ENCODE results near the gene OR2L2. TPM values are rescaled to one million over a fixed set of nuclear protein-coding genes. Genes with fewer than 3 reads are reported as not detected.

The OR2L2 gene
- total RNA-seq, 2 donors from 2014 or later = not detected

- no peak within 1 kb of the TSS for H3K4me3 ChIP-seq
- H3K36me3 ChIP-seq = no peaks in the 10 kb centered on the region
- H3K27me3 ChIP-seq = no peaks in the 10 kb centered on the region
- no peak within 1 kb of the TSS for H3K27ac ChIP-seq
- no peaks in the 10 kb centered on the region for H3K4me1 ChIP-seq
- DNase-seq (ENCODE audit: low spot score) = no peak
- no peak for TF ChIP-seq CTCF (IDR thresholded peaks at IDR 0.05)
- peaks cover 0 to 24% of the 10 kb centered on the region in 2 donors for H3K9me3 ChIP-seq
Measured at GRCh38 chr1:248013229-248013710, 16.6 kb upstream of the OR2L2 start, which contains the start of gene OR2L5. TSS of gene OR2L5 (plus strand) at chr1:248013660. CDS start at chr1:248021948, 8,288 bp downstream.

- H3K4me1 ChIP-seq = no peaks in the 10 kb centered on the region
- TF ChIP-seq CTCF (IDR thresholded peaks at IDR 0.05) = no peak
Measured at GRCh38 chr1:248015803-248016202, 14.1 kb upstream of the OR2L2 start.

GRCh38 chr1:248045209-248045608 lies 15.3 kb downstream of the OR2L2 start:
- H3K27me3 ChIP-seq = no peaks in the 10 kb centered on the region
- H3K36me3 ChIP-seq = no peaks in the 10 kb centered on the region
- no peaks in the 10 kb centered on the region for H3K9me3 ChIP-seq
- H3K4me1 ChIP-seq = no peaks in the 10 kb centered on the region
- H3K4me3 ChIP-seq = no peak overlapping the region
- H3K27ac ChIP-seq = no peak overlapping the region
- TF ChIP-seq CTCF (IDR thresholded peaks at IDR 0.05) = no peak
- no peak for DNase-seq (ENCODE audit: low spot score)

More at GRCh38 chr1:248015803-248016202, 14.1 kb upstream of the OR2L2 start:
- Histone ChIP-seq H3K36me3 (no peaks in the 10 kb centered on the region), H3K9me3 (peaks cover 0 to 11% of the 10 kb centered on the region in 2 donors), H3K4me3 (no peak overlapping the region), H3K27ac (no peak overlapping the region), H3K27me3 (no peaks in the 10 kb centered on the region)
- no peak for DNase-seq (ENCODE audit: low spot score)

GRCh38 chr1:248046536-248046935 lies 16.7 kb downstream of the OR2L2 start, which contains the start of gene OR2L3:
TSS of gene OR2L3 (plus strand) at chr1:248046836. CDS start at chr1:248060682, 13,846 bp downstream.
- Histone ChIP-seq H3K4me3 (no peak within 1 kb of the TSS), H3K27me3 (no peaks in the 10 kb centered on the region), H3K4me1 (no peaks in the 10 kb centered on the region), H3K27ac (no peak within 1 kb of the TSS), H3K9me3 (no peaks in the 10 kb centered on the region), H3K36me3 (no peaks in the 10 kb centered on the region)
- no peak for TF ChIP-seq CTCF (IDR thresholded peaks at IDR 0.05)
- no peak for DNase-seq (ENCODE audit: low spot score)

GRCh38 chr1:248047008-248047407 lies 17.1 kb downstream of the OR2L2 start:
- H3K9me3 ChIP-seq = no peaks in the 10 kb centered on the region
- TF ChIP-seq CTCF (IDR thresholded peaks at IDR 0.05) = no peak
- no peak for DNase-seq (ENCODE audit: low spot score)
- H3K27ac ChIP-seq = no peak overlapping the region
- no peaks in the 10 kb centered on the region for H3K27me3 ChIP-seq
- H3K4me3 ChIP-seq = no peak overlapping the region
- H3K4me1 ChIP-seq = no peaks in the 10 kb centered on the region
- H3K36me3 ChIP-seq = no peaks in the 10 kb centered on the region

- Histone ChIP-seq H3K27me3 (no peaks in the 10 kb centered on the region), H3K4me1 (no peaks in the 10 kb centered on the region), H3K36me3 (no peaks in the 10 kb centered on the region), H3K4me3 (no peak overlapping the region), H3K27ac (no peak overlapping the region), H3K9me3 (peaks cover 0 to 9% of the 10 kb centered on the region in 2 donors)
- no peak for TF ChIP-seq CTCF (IDR thresholded peaks at IDR 0.05)
- DNase-seq (ENCODE audit: low spot score) = no peak
Measured at GRCh38 chr1:248054671-248055070, 24.8 kb downstream of the OR2L2 start.

All from right atrium auricular region (tissue), 2 donors.